GM21381 (cell line): ENCODE data around the gene NR2E3.

Source experiments
- ATAC-seq: cut with Tn5 transposase; IDR thresholded peaks from one replicate; pipeline ENCODE4 v1.9.1; 2021; ENCODE audit warnings: mild to moderate bottlenecking, moderate library complexity; ENCODE audit not compliant: unreplicated experiment

Gene NR2E3

GRCh38 chr15:71810256-71811035 lies at the start of gene NR2E3:
Gene NR2E3, plus strand, starts transcription at chr15:71810554. Its CDS starts 190 bp downstream, at chr15:71810744.
- ATAC-seq: no peak

GRCh38 chr15:71760852-71761251 lies 49.5 kb upstream of the NR2E3 start:
- ATAC-seq: no peak

- ATAC-seq: no peak
These were observed 48.7 kb upstream of the NR2E3 start for GRCh38 chr15:71761649-71762048.

- no peak for ATAC-seq
These were observed 42.2 kb upstream of the NR2E3 start for GRCh38 chr15:71768184-71768583.

GRCh38 chr15:71773206-71773859 lies 37.0 kb upstream of the NR2E3 start:
- no peak for ATAC-seq

- ATAC-seq: no peak
These were observed 34.5 kb upstream of the NR2E3 start for GRCh38 chr15:71775856-71776255.

- no peak for ATAC-seq
These were observed 34.0 kb upstream of the NR2E3 start for GRCh38 chr15:71776304-71776703.

GRCh38 chr15:71777216-71777943 lies 33.0 kb upstream of the NR2E3 start:
- ATAC-seq: no peak

- no peak for ATAC-seq
These were observed 31.1 kb upstream of the NR2E3 start for GRCh38 chr15:71779073-71779797.

- ATAC-seq: no peak
These were observed 30.0 kb upstream of the NR2E3 start for GRCh38 chr15:71780115-71780976.

GRCh38 chr15:71781179-71781964 lies 29.0 kb upstream of the NR2E3 start:
- ATAC-seq: no peak

- no peak for ATAC-seq
These were observed 28.4 kb upstream of the NR2E3 start for GRCh38 chr15:71781965-71782265.

GRCh38 chr15:71782422-71783165 lies 27.8 kb upstream of the NR2E3 start:
- ATAC-seq: no peak

GRCh38 chr15:71784719-71785118 lies 25.6 kb upstream of the NR2E3 start:
- ATAC-seq: no peak

GRCh38 chr15:71785996-71786395 lies 24.4 kb upstream of the NR2E3 start:
- no peak for ATAC-seq

- ATAC-seq: no peak
These were observed 23.7 kb upstream of the NR2E3 start for GRCh38 chr15:71786673-71787072.

- ATAC-seq: no peak
These were observed 21.4 kb upstream of the NR2E3 start for GRCh38 chr15:71788646-71789579.

GRCh38 chr15:71789616-71790015 lies 20.7 kb upstream of the NR2E3 start:
- no peak for ATAC-seq
